Neural crest cell (in vitro differentiated cells): Measurements from ENCODE around the gene PRPF40B. TPM values are rescaled to one million over a fixed set of nuclear protein-coding genes. Genes with fewer than 3 reads are reported as not detected.

Experiments used
- DNase-seq: peaks from one replicate; pipeline ENCODE4 v3.0.0; 2021; ENCODE audit warnings: low read depth, mixed read lengths, low spot score
- H3K27ac Mint-ChIP-seq: one replicate; pipeline ENCODE4 v1.8.0; 2021; ENCODE audit warnings: mild to moderate bottlenecking, mixed read lengths; ENCODE audit not compliant: unreplicated experiment
- H3K27me3 Mint-ChIP-seq: 2 replicates; pipeline ENCODE4 v1.8.0; 2021; ENCODE audit warnings: low read depth, mild to moderate bottlenecking, mixed read lengths
- H3K36me3 Mint-ChIP-seq: 2 replicates; pipeline ENCODE4 v1.8.0; 2021; ENCODE audit warnings: low read depth, mild to moderate bottlenecking, mixed read lengths
- H3K4me1 Mint-ChIP-seq: 2 replicates; pipeline ENCODE4 v1.8.0; 2021; ENCODE audit warnings: mixed read lengths
- H3K4me3 Mint-ChIP-seq: one replicate; pipeline ENCODE4 v1.8.0; 2021; ENCODE audit warnings: mild to moderate bottlenecking, mixed read lengths
- H3K9me3 Mint-ChIP-seq: 2 replicates; pipeline ENCODE4 v1.8.0; 2021; ENCODE audit warnings: mixed read lengths
- total RNA-seq: library from RNA; stranded (reverse); gene quantifications from 2 replicates; pipeline ENCODE4 v1.2.1, GENCODE V29; 2021
- TF ChIP-seq, protein P1 (sequence below): fragments of 200-600 bp; sonication (generic); conservative IDR thresholded peaks from 2 replicates; pipeline ENCODE4 v1.5.0; 2021; ENCODE audit warnings: antibody characterized with exemption, mild to moderate bottlenecking

PRPF40B gene
- total RNA-seq, 1 donor from 2014 or later: 27.0 TPM

DNA sequence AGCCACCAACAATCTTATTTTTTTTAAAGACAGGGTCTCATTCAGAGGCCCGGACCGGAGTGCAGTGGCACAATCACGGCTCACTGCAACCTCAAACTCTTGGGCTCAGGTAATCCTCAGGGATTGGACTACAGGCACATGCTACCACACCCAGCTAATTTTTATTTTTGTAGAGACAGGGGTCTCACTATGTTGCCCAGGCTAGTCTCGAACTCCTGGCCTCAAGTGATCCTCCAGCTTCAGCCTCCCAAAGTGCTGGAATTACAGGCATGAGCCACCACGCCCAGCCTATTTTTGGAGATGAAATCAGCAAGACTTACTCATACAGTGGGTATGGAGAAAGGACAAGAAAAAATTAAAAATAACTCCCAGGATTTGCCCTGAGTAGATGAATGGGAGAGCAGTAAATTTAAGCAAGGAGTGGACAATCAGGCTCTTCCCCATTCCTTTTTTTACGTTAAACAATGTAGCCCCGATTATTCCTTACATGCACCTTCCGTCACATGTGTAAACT is 70.6 kb downstream of the PRPF40B start:
- Mint-ChIP-seq H3K9me3 (no peaks in the 10 kb centered on the region), H3K27ac (no peak overlapping the region), H3K4me3 (no peak overlapping the region), H3K4me1 (peaks cover 17% of the 10 kb centered on the region), H3K36me3 (no peaks in the 10 kb centered on the region), H3K27me3 (no peaks in the 10 kb centered on the region)
- no peak for DNase-seq
- TF ChIP-seq, protein P1, sequence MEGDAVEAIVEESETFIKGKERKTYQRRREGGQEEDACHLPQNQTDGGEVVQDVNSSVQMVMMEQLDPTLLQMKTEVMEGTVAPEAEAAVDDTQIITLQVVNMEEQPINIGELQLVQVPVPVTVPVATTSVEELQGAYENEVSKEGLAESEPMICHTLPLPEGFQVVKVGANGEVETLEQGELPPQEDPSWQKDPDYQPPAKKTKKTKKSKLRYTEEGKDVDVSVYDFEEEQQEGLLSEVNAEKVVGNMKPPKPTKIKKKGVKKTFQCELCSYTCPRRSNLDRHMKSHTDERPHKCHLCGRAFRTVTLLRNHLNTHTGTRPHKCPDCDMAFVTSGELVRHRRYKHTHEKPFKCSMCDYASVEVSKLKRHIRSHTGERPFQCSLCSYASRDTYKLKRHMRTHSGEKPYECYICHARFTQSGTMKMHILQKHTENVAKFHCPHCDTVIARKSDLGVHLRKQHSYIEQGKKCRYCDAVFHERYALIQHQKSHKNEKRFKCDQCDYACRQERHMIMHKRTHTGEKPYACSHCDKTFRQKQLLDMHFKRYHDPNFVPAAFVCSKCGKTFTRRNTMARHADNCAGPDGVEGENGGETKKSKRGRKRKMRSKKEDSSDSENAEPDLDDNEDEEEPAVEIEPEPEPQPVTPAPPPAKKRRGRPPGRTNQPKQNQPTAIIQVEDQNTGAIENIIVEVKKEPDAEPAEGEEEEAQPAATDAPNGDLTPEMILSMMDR: no peak

Other genes starting within 250 kb of the PRPF40B start
- gene KCNH3, start 84.5 kb upstream of the PRPF40B start, total RNA-seq: 0.16 and 0.34 TPM in 2 replicates
- gene MCRS1, start 55.4 kb upstream of the PRPF40B start, total RNA-seq: 89.6 and 95.3 TPM in 2 replicates
- gene FAM186B, start 17.9 kb upstream of the PRPF40B start, total RNA-seq: 0.28 TPM in 1 of 2 replicates, not detected in the other
- gene FMNL3, start 83.8 kb downstream of the PRPF40B start, total RNA-seq: 38.9 and 41.4 TPM in 2 replicates
- 352 and 370 TPM in 2 replicates for gene TMBIM6, start 118.0 kb downstream of the PRPF40B start, total RNA-seq
- 40.8 and 45.0 TPM in 2 replicates for gene NCKAP5L, start 204.9 kb downstream of the PRPF40B start, total RNA-seq
- gene BCDIN3D, start 219.5 kb downstream of the PRPF40B start, total RNA-seq: 7.9 and 9.6 TPM in 2 replicates